A673 (cell line): ENCODE results near the gene AIP. TPM values are rescaled to one million over a fixed set of nuclear protein-coding genes. Genes with fewer than 3 reads are reported as not detected.

Experiments
- BruUV-seq: library from RNA; stranded (reverse); fragments of 400-500 nt; replicated peaks from 2 replicates; lab custom pipeline; 2021; lab: Mats Ljungman, UMichigan
- CTCF ChIA-PET: fragments of 300-600 bp; sonication (Branson Sonifier 250); formaldehyde crosslinking; loops from one replicate; lab custom pipeline; 2022; ENCODE audit warnings: antibody characterized with exemption; lab: Charles Lee
- POLR2A ChIA-PET: fragments of 300-600 bp; sonication (Branson Sonifier 250); formaldehyde crosslinking; loops from one replicate; lab custom pipeline; 2022; ENCODE audit warnings: antibody characterized with exemption; ENCODE audit not compliant: low non-redundant PET; lab: Charles Lee
- DNase-seq: peaks from one replicate; pipeline ENCODE4 v3.0.0-alpha.2; 2015; ENCODE audit warnings: low spot score
- H3K27ac ChIP-seq: fragments of 200-600 bp; sonication (generic); 2 replicates; pipeline ENCODE4 v1.5.1; 2016; ENCODE audit warnings: mixed run types, low read depth, mild to moderate bottlenecking, mixed read lengths, antibody characterized with exemption, low read length; ENCODE audit not compliant: poor library complexity, severe bottlenecking
- H3K27me3 ChIP-seq: fragments of 200-600 bp; sonication (generic); replicated peaks from 2 replicates; pipeline ENCODE4 v1.6.1; 2017; ENCODE audit warnings: mixed run types, low read depth, mild to moderate bottlenecking, mixed read lengths, antibody characterized with exemption, low read length; ENCODE audit not compliant: insufficient read depth, poor library complexity
- H3K36me3 ChIP-seq: fragments of 200-600 bp; sonication (generic); 2 replicates; pipeline ENCODE4 v1.6.1; 2016; ENCODE audit warnings: mixed run types, mild to moderate bottlenecking, mixed read lengths, antibody characterized with exemption, low read length; ENCODE audit not compliant: insufficient read depth, poor library complexity, severe bottlenecking
- H3K4me1 ChIP-seq: fragments of 200-600 bp; sonication (generic); 2 replicates; pipeline ENCODE4 v1.6.1; 2017; ENCODE audit warnings: mixed run types, mild to moderate bottlenecking, mixed read lengths, antibody characterized with exemption, low read length; ENCODE audit not compliant: insufficient read depth, poor library complexity, severe bottlenecking
- H3K4me3 ChIP-seq: fragments of 200-600 bp; sonication (generic); 2 replicates; pipeline ENCODE4 v1.5.1; 2016; ENCODE audit warnings: low read depth, mixed run types, mild to moderate bottlenecking, mixed read lengths, low read length; ENCODE audit not compliant: poor library complexity, severe bottlenecking
- H3K9me3 ChIP-seq: fragments of 200-600 bp; sonication (generic); 2 replicates; pipeline ENCODE4 v1.6.1; 2016; ENCODE audit warnings: mixed run types, low read depth, mild to moderate bottlenecking, mixed read lengths, antibody characterized with exemption, low read length; ENCODE audit not compliant: poor library complexity, severe bottlenecking
- EZH2 ChIP-seq: fragments of 200-600 bp; sonication (generic); IDR thresholded peaks from 2 replicates; pipeline ENCODE4 v1.6.1; 2017; ENCODE audit warnings: borderline replicate concordance, low read depth, mild to moderate bottlenecking, mixed read lengths, antibody characterized with exemption, low read length; ENCODE audit not compliant: poor library complexity, severe bottlenecking
- intact Hi-C: fragments of 100-400 bp; cut with micrococcal nuclease; formaldehyde crosslinking; loops from one replicate; pipeline ENCODE4 v1.10.0; 2022; ENCODE audit not compliant: unreplicated experiment
- total RNA-seq: library from RNA; stranded (reverse); gene quantifications from 2 replicates; pipeline ENCODE4 v1.2.3, GENCODE V29; 2021
- TF ChIP-seq, protein P1 (sequence below): fragments of 300-800, 200-600 bp; sonication (generic); conservative IDR thresholded peaks from 2 replicates; pipeline ENCODE4 v1.5.1; 2017; ENCODE audit warnings: low read depth, mild to moderate bottlenecking, antibody characterized with exemption, low read length, moderate library complexity, mixed read lengths

AIP gene
- total RNA-seq, 1 experiment from 2014 or later, result 66.0 TPM

DNA sequence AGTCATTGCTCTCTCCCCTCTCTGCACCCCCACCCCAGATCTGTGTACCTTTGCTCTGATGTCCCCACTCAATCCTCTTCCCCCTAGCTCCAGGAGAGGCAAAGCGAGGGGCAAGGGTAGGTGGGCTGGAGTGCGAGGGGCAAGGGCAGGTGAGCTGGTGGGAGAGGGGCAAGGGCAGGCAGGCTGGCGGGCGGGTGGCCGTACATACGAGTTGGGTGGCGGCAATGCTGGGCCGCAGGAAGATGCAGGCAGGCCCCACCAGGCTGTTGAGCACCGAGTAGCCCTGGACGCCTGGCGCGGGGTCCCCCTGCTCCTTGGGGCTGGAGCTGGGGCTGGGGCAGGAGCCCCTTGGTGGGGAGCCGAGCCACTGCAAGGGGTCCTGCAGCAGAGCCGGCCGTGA lies 39.5 kb downstream of the AIP start:
- Histone ChIP-seq H3K27me3 (no peaks in the 10 kb centered on the region), H3K4me1 (no peaks in the 10 kb centered on the region), H3K4me3 (no peak overlapping the region), H3K9me3 (no peaks in the 10 kb centered on the region), H3K36me3 (no peaks in the 10 kb centered on the region), H3K27ac (no peak overlapping the region)
- DNase-seq, result no peak
- TF ChIP-seq, protein P1, sequence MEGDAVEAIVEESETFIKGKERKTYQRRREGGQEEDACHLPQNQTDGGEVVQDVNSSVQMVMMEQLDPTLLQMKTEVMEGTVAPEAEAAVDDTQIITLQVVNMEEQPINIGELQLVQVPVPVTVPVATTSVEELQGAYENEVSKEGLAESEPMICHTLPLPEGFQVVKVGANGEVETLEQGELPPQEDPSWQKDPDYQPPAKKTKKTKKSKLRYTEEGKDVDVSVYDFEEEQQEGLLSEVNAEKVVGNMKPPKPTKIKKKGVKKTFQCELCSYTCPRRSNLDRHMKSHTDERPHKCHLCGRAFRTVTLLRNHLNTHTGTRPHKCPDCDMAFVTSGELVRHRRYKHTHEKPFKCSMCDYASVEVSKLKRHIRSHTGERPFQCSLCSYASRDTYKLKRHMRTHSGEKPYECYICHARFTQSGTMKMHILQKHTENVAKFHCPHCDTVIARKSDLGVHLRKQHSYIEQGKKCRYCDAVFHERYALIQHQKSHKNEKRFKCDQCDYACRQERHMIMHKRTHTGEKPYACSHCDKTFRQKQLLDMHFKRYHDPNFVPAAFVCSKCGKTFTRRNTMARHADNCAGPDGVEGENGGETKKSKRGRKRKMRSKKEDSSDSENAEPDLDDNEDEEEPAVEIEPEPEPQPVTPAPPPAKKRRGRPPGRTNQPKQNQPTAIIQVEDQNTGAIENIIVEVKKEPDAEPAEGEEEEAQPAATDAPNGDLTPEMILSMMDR, result no peak
- TF ChIP-seq EZH2, result no peak
- BruUV-seq, result no TSS peak
- intact Hi-C loops, result no loop called here
- ChIA-PET CTCF (no interaction called here), POLR2A (no interaction called here)

DNA sequence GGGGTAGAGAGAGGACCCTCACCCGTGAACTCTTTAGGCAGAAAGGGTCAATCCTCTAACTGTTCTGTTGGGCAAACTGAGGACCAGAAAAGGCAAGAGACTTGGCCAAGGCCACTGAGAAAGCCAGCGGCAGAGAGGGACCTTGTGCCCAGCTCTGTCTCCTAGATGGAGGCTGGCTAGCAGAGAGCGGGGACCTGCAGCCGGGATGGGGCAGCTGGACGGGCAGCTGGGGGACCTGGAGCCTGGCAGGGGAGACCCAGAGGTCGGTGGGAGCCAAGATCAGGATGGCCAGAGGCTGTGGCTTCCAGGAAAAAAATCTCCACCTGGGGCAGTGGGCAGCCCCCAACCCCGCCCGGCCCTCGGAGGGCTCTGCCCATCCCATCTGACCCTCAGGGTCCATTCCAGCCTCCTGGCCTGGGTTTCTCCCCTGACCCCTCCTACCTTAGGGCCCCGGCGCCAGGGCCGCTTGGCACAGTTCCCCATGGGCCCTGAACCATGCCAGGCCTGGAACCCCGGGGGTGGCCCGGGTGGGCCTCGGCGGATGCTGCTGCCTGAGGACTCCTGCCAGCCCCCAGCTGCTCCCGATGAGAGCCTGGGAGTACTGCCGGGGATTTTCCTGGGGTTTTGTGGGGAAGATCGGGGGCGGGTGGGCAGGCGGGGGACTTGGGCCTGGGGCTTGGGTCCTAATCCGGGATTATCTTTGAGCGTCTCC lies 40.2 kb downstream of the AIP start, which contains the start of gene CABP2:
Gene CABP2, minus strand, starts transcription at position 603 of the 712 bp plus-strand sequence. Its CDS starts 120 bp downstream, at position 483.
- TF ChIP-seq EZH2, result no peak
- TF ChIP-seq, protein P1, result no peak
- Histone ChIP-seq H3K9me3 (no peaks in the 10 kb centered on the region), H3K4me3 (no peak within 1 kb of the TSS), H3K4me1 (no peaks in the 10 kb centered on the region), H3K27ac (no peak within 1 kb of the TSS), H3K36me3 (no peaks in the 10 kb centered on the region), H3K27me3 (no peaks in the 10 kb centered on the region)
- ChIA-PET POLR2A (no interaction called here), CTCF (no interaction called here)
- intact Hi-C loops, result no loop called here
- BruUV-seq, result no TSS peak
- DNase-seq, result no peak

- DNase-seq, result no peak
- Histone ChIP-seq H3K27ac (no peak overlapping the region), H3K27me3 (no peaks in the 10 kb centered on the region), H3K9me3 (no peaks in the 10 kb centered on the region), H3K4me1 (no peaks in the 10 kb centered on the region), H3K4me3 (no peak overlapping the region), H3K36me3 (no peaks in the 10 kb centered on the region)
- ChIA-PET CTCF (no interaction called here), POLR2A (no interaction called here)
- TF ChIP-seq EZH2, result no peak
- TF ChIP-seq, protein P1, result no peak
- intact Hi-C loops, result no loop called here
- BruUV-seq, result no TSS peak
These were observed 41.0 kb downstream of the AIP start for GRCh38 chr11:67523556-67524479.
